Activated CD8-positive, alpha-beta memory T cell treated with anti-CD3 and anti-CD28 coated beads for 1 hour (primary cell): Measurements from ENCODE around the gene RGS5.

Experiments
- DNase-seq, 2 donors: peaks; one replicate each; pipeline ENCODE4 v3.0.0-alpha.2; 2020; ENCODE audit warnings: low read depth in 1 of 2; ENCODE audit errors: extremely low read depth in 1 of 2

RGS5 gene

DNA sequence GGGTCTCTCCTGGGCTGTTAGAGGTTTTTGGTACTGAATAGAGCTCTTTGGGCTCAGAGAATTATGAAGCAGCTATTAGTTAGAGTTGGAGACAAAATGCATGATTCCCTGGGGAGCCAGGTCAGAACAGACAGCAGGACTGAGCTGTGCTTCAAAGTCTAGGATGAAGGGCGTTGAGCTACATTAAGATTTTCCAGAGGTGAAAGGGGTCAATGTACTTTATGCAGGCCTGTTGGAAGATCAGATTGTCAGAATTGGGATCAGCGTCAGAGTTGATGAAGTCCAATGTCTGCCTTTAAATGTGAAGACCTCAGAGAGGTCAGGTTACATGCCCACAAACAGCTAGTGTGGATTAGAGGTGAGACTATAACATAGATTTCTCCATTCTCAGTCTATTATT is 53.8 kb downstream of the RGS5 start:
- DNase-seq, result no peak

DNA sequence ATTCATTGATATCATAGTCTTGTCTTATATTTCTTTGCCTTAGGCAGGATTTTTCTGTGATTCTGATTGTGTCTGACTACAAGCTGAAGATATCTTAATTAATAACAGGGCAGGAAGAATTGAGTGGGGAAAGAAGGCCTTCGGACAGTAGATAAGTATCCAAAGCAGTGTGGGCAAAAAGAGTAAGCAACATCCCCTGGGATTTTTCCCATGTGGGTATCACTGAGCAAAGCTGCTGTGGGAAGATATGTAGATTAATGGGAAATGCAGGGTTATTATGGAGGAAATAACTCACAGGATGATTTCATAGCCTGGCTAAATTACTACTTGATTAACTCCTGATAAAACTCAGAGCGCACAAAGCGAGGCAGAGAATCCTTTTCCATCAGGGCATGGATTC is 55.7 kb downstream of the RGS5 start:
- DNase-seq, result no peak

DNA sequence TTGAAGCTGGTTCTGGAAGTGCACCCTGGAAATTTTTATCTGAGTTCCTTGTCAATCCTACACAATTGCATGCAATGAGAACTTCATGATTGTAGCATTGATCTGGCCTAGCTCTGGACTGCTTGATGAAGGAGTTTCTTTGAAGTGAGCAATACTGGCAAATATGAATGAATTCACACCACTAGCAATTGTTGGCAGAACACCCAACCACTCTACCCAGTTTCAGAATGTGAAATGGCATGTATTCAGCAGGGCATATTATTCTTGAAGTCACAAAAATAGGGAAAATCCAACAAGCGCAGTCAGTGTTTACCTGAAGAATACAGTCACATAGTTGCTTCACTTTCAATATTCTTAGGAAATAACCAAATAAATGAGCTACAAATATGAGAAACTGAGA is 57.3 kb downstream of the RGS5 start:
- no peak for DNase-seq

DNA sequence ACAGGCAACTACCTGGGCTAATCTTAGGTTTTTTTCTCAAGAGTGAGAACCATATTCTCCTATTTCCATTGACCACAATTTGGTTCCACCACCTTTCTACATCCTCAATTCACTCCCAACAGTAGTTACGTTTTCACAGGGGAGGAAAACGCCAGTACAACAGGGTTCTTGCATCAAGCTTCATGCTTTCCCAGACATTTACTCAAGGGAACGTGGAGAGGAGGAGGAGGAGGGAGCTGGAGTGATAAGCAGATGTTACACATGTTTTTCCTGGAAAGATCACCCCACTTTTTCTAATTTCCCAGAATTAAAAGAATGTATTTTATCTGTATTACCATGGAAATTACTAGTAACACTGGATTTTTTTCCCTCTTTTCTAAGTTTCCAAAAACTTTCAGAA is 58.3 kb downstream of the RGS5 start:
- DNase-seq, result no peak

DNA sequence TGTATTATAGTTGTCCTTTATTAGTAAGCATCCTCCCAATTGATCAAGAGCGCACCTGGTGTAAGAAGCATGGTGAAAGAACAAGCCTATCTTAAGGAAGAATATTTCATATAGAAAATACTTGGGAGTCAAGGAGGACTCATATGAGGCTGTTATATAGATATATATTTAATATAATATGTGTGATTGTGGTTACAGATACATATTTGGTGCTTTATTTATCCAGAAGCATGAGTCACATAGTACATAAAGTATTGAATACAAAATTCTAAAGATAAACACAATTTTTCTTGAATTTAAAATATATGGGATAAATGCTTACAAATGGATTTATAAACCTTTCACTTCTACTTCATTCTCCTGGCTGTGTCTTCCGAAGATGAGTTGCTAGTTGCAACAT is 60.6 kb downstream of the RGS5 start:
- DNase-seq, result no peak

DNA sequence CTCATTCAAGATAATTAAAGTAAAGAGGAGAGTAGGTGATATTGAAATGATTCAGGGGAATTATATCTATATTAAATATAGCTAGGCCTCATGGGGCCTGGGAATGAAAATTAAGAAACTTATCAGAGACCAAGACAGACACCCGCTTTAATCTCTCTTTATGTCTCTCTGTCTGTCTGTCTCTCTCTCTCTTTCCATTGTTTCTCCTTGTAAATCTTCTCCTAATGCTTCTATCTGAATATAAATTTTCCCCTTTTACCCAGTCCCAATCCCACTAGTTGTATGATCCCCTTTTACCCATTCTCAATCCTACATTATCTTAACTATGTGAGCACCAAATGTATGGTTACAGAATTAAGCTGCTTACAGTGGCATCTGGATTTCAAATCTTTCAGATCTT is 61.2 kb downstream of the RGS5 start:
- DNase-seq, result no peak

DNA sequence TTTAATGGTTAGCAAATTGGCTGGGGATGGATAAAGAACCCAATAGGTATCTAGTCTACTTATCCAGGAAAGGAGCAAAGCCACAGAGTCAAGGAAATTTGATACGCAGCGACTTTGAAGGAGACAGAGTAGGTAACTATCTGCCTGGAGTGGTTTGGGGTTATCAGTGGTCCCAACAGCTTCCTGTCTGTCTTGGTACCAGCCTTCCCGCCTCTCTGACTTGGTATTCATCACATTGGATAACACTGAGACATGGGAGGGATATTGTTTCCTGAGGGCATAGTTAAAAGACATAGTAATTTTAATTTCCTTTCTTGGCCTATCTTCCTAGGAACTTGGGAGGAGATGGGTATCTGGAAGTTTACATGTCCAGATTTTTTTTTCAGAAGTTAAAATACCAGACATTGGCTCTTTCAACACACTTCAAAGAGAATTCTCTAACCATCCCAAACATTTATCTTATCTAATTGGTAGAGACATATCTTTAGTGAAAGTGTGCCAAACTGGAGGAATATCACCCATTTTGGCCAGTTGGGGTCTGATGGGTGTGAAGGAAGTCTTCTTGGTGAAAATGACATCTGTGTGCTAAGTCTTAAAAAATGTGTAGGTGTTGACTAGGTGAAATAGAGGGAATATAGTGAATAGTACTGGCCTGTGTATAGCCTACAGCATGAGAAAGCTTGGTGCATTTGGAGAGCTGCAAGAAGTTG is 65.0 kb downstream of the RGS5 start:
- DNase-seq, result no peak

DNA sequence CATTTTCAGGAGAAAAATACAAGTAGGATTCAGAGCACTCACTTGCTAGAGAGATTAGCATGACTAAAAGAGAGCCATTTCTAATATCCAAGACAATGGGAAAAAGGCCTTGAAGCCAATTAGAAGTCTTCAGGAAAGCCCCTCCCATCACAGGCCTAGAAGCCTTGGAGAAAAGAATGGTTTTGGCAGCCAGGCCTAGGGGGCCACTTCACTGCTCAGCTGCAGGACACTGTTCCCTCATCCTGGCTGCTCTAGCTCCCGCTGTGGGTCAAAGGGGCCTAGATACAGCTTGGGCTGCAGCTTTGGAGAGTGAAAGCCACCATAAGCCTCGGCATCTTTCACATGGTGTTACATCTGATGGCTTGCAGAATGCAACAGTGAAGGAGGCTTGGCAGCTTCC is 70.7 kb downstream of the RGS5 start:
- DNase-seq, result no peak

DNA sequence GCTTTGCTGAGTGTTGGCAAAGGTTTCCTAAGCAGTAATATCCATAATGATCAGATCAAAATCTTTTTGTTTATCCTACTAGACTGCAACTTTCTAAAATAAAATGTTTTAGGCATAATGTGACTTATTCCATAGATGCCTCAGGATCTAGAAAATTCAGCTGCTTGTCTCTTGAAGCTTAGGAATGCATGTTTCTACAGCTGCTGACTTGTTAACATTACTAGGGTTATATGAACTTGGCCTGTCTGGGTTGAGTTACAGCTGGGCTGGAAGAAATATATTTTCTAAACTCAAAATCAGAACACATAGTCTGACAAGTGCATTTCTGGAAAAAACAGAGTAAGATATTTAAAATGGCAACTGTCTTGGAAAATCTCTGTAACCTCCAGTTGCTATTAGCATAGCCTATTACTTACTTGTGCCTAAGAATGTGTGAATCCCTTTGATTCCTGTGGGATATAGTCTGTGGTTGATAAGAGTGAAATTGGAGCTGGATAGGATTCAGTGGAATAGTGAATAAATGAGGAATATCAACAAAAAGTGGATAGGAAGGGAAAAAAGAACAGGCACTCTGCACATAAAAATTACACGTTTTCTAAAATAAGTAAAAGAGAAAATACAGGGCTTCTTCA is 72.4 kb downstream of the RGS5 start:
- DNase-seq, result no peak

DNA sequence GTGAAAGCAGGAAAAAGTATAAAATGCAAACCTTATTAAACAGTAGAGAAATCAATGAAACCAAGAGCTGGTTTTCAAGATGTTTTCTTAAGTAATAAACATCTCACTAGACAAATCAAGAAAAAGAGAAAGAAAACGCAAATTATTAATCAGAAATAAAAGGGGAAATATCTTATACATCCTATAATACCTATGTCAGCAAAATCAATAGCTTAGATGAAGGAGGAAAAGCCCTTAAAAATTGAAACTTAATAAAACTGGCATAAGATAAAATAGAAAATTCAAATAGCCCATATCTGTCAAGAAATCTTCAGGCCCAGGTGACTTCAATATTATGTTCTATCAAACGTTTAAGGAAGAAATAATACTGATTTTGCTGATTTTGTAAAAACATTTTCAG is 74.4 kb downstream of the RGS5 start:
- no peak for DNase-seq

DNA sequence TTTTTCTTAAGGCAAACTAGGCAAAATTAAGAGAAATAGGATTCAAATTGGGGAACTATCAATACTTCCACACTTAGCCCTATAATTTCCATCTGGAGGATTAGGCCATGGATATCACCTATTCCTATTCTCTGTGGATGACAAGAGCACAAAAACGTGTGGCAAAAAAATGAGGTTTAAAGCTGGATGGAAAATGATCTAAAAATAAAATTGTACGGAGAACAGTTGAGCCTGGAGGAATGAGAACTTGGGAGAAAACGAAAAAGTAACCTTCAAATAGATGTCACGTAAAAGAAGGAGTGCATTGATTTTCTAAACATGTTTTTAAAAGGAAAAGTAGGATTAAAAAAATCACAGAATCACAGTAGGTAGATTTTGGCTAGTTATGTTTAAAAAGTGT is 77.9 kb downstream of the RGS5 start:
- DNase-seq, result no peak

DNA sequence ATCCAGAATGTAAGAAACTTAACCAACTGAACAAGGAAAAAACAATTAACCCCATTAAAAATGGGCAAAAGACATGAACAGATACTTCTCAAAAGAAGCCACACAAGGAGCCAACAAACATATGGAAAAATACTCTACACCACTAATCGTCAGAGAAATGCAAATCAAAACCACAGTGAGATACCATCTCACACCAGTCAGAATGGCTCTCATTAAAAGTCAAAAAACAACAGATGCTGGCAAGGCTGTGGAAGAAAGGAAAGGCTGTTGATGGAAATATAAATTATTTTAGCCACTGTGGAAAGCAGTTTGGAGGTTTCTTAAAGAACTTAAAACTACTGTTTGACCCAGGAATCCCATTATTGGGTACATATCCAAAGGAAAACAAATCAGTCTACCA is 82.3 kb downstream of the RGS5 start:
- DNase-seq, result no peak

DNA sequence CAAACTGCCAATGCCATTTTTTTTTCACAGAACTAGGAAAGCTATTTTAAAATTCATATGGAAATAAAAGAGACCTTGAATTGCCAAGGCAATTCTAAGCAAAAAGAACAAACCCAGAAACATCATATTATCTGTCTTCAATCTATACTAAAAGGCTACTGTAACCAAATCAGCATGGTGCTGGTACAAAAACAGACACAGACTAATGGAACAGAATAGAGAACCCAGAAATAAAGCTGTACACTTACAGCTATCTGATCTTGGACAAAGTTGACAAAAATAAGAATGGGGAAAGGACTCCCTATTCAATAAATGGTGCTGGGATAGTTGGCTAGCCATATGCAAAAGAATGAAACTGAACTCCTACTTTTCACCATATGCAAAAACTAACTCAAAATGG is 83.0 kb downstream of the RGS5 start:
- DNase-seq, result no peak

DNA sequence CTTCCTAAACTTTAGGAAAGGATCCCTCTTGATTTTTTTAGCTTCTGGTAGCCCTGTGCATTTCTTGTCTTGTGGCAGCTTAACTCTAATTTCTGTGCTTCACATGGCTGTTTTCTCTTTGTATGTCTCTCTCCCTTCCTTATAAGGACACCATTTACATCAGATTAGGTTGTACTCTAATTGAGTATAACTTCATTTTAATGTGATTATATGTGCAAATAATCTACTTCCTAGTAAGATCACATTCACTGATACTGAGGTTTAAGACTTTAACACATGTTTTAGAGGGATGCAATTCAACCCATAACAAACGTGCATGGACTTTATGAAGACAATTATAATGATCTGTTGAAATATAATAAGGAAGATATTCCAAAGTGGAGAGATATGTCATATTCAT is 86.8 kb downstream of the RGS5 start:
- no peak for DNase-seq

DNA sequence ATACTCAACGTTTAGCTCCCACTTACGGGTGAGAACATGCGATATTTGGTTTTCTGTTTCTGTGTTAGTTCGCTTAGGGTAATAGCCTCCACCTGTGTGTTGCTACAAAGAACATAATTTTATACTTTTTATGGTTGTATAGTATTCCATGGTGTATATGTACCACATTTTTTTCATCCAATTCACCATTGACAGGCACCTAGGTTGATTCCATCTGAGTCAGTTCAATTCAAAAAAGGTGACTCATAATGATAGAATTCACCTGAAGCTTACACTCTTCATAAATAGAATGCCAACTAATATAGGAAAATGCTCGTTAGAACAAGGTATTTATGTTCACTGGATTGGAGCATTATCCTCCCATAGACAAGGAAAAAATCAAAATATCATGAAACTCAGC is 95.1 kb downstream of the RGS5 start:
- DNase-seq, result no peak

DNA sequence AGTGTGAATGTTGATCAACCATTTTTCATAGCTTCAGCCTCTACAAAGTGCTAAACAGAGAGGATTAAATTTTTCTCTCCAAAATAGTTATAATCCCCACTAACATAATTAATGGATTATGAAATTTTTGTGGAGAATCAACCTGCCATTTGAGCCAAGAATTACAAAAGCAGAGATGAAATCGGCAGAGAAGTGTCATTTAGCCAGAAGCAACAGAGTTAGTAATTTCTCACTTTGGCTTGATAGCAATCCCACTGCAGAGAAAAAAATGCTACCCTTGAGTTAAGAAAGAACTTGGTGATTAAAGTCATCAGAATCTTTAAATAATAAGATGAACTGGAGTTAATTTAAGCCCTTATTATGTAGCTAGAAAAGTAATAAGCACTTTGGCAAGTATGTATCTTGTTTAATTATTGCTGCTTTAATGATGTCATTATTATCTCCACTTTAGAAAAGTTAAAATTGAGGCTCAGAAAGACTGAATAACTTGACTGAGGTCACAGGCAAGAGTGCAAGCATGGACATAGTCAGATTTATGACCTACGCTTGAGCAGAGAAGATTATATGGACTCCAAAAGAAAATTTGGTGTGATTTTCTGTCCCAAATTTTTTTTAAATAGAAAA is 96.2 kb downstream of the RGS5 start:
- no peak for DNase-seq

DNA sequence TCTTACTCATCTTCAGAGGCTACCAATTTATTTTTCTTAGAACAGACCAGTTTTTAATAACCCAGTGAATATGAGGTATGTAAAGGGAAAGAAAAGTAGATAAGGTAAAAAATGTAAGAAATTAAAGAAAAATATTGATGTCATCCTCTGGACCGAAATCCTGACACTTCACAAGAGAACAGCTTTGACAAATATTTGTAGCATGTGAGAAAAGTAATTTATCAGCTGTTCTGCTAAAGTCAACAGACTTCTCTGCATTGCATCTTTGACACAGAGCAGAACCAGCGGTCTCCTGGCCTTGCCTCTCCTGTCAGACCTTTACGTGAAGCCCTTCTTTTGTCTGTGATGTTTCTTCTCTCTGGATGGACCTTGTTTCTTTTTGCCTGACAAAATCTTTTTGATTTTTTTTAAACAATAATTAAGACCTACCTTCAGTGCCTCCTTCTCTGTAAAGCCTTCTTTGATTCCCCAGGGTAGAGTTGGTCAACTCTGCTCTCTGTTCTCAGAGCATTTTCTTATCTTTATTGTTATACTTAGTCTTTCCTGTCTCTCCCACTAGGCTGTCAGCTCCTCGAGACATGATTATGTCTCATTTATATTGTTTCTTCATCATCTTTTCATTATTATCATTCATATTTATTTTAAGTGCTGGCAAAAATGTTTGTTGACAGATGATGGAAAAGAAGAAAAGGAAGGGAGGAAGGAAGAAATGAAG is 98.2 kb downstream of the RGS5 start:
- no peak for DNase-seq

DNA sequence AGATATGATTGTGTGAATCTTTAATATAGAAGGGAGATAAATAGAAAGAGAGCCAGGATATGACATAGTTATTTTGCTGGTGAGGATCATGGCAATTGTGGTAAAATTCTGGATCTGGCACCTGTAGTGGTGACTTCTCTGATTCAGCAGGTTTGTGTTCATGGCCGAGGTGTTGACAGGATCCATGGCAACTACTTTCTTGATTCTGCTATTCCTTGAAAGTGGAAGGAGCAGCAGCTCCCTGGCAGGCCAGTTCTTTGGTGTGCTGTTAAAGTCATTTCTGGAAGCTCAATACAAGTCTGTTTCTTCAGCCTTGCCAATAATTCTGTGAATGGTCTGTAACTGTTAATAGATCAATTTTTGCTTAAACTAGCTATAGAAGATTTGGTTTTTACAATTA is 100.1 kb downstream of the RGS5 start:
- no peak for DNase-seq

DNA sequence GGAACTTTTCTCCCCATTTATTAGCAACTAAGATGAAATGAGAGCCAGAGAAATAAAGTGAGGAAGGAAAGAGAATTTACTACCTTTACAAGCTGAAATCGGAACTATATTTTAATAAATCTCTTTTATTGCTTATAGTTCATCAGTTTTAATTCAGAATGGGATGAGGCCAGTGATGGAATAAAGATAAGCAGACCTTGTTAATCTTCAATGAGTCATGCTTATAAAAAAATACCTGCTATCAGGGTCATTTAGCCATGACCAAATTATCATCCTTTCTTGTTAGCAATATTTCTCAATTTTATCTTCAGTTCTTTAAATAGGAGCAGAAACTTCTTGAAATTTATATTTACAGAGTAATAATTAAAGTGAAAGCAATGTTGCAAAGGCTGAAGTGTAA is 107.5 kb downstream of the RGS5 start:
- no peak for DNase-seq

DNA sequence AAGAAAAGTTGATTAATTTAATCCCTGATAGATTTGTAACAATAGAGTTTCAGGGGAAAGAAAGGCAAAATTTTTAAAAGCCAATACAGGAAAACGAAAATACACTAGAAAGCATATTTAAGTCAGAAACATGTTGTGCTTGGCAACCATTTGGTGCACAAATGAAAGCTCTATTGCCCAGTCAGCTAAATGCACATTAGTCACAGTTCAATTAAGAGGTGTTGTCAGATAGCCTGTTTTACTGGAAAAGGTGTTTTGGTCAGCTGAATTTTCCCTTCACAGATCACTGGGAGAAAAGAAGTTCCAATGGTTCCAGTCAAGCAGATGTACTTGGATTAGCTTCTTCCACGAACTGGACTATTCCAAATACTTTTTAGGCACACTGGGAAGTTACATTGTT is 108.1 kb downstream of the RGS5 start:
- no peak for DNase-seq

DNA sequence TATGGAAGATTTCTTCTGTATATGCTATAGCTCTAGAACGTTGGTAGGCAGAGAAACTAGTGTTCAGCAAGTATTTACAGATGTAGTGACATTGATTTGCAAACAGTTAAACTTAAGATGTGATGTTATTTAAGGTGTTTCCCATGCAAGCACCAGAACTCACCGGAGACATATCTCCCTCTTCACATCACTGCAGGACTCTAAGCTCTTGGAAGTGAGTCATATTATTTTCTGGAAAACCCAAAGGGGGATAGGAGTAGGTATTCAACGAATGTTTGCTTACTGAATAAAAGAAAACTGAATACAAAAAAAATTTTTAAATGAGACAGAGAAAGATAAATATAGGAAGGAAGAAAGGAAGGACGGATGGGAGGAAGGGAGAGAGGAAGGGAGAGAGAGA is 108.5 kb downstream of the RGS5 start:
- DNase-seq, result no peak

DNA sequence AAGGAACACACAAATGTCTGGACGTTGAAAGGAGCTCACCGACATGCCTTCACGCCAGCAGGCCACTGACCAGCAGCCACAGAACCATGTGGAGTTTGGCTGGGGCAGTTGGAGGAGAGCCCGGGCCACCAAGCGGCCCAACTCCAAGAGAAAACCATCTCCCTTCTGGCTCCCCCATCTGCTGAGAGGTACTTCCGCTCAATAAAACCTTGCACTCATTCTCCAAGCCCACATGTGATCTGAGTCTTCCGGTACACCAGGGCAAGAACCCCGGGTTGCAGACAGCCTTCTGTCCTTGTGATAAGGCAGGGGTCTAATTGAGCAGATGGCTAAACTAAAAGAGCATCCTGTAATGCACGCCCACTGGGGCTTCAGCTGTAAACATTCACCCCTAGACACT is 109.1 kb downstream of the RGS5 start:
- DNase-seq, result no peak
